BJ (cell line): ENCODE data around the gene DENND1C. TPM values are rescaled to one million over a fixed set of nuclear protein-coding genes. Genes with fewer than 3 reads are reported as not detected.

Source experiments
- CTCF ChIA-PET: fragments of 350-600 bp; formaldehyde crosslinking; extraction: SDS; loops from one replicate; lab custom pipeline; 2021; ENCODE audit warnings: antibody characterized with exemption, inconsistent platforms; lab: Yijun Ruan, JAX
- POLR2A ChIA-PET: fragments of 300-600 bp; sonication (Branson Sonifier 250); formaldehyde crosslinking; extraction: SDS; loops from one replicate; lab custom pipeline; 2021; ENCODE audit warnings: antibody characterized with exemption; lab: Charles Lee
- DNase-seq: peaks from one replicate; pipeline ENCODE4 v3.0.0-alpha.2; 2011; ENCODE audit warnings: low read depth
- H3K27me3 ChIP-seq: 2 replicates; pipeline ENCODE4 v1.6.0; 2011; ENCODE audit warnings: low read length; ENCODE audit not compliant: control insufficient read depth, insufficient read depth
- H3K36me3 ChIP-seq: 2 replicates; pipeline ENCODE4 v1.5.1; 2011; ENCODE audit warnings: low read length; ENCODE audit not compliant: control insufficient read depth, insufficient read depth
- H3K4me3 ChIP-seq: 2 replicates; pipeline ENCODE4 v1.5.1; 2011; ENCODE audit warnings: low read depth, mild to moderate bottlenecking, control low read depth, low read length
- CTCF ChIP-seq: IDR thresholded peaks from 2 replicates; pipeline ENCODE4 v1.5.1; 2011; ENCODE audit warnings: low read depth, mild to moderate bottlenecking, control low read depth, inconsistent platforms, low read length, moderate library complexity; ENCODE audit not compliant: insufficient read depth
- polyA plus RNA-seq: library from polyadenylated mRNA; depleted of rRNA; stranded (reverse); fragments of >200 nt; gene quantifications from 2 replicates; pipeline ENCODE4 v1.2.3, GENCODE V29; 2011

The DENND1C gene
- polyA plus RNA-seq, 1 experiment: 0.07 TPM

DNA sequence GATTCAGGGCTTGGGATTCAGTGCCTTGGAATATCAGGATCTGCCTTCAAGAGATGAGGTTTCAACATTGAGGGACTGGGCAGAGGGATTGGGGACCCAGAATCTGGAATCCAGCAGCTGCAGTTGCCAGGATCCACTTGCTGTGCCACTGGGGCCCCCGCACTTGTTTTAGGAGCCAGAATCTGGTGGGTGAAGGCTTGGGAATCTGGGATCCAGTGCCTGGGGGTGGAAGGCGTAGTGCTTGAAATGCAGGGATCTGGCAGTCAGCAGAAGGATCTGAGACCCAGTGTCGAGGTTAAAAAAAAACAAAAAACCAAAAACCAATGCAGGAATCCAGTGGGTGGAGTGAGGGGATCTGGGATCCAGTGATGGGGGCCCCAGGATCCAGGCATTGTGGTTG, 40.7 kb downstream of the DENND1C start:
- POLR2A ChIA-PET: no interaction called here
- no peaks in the 10 kb centered on the region for H3K36me3 ChIP-seq
- no peak overlapping the region for H3K4me3 ChIP-seq
- TF ChIP-seq CTCF: no peak
- no peak for DNase-seq
- H3K27me3 ChIP-seq: no peaks in the 10 kb centered on the region
- CTCF ChIA-PET: no interaction called here

- Histone ChIP-seq H3K4me3 (no peak overlapping the region), H3K27me3 (no peaks in the 10 kb centered on the region), H3K36me3 (no peaks in the 10 kb centered on the region)
- no peak for DNase-seq
- TF ChIP-seq CTCF: no peak
- ChIA-PET CTCF (no interaction called here), POLR2A (no interaction called here)
Observed at GRCh38 chr19:6439743-6440142, 41.8 kb downstream of the DENND1C start.

- TF ChIP-seq CTCF: no peak
- Histone ChIP-seq H3K4me3 (no peak within 1 kb of the TSS), H3K27me3 (no peaks in the 10 kb centered on the region), H3K36me3 (no peaks in the 10 kb centered on the region)
- DNase-seq: no peak
- CTCF ChIA-PET: no interaction called here
- POLR2A ChIA-PET: no interaction called here
Observed at GRCh38 chr19:6433663-6434062, 47.9 kb downstream of the DENND1C start, which contains the start of gene SLC25A41. SLC25A41 (minus strand) TSS chr19:6433763; CDS start chr19:6433693, 70 bp downstream.

DNA sequence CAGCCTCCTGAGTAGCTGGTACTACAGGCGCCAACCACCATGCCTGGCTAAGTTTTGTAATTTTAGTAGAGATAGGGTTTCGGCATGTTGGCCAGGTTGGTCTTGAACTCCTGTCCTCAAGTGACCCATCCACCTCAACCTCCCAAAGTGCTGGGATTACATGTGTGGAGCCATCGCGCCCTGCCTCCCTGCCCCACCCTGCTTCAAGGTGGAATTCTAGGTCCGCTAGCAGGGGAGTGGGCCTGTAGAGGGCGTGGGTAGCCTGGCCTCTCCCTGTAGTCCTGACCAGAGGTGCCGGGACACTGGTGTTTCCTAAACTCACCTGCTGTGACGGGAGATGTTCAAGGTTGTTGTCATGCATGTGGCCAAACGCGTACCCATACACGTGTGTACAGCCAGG, 48.4 kb downstream of the DENND1C start:
- no peak for TF ChIP-seq CTCF
- no peaks in the 10 kb centered on the region for H3K36me3 ChIP-seq
- CTCF ChIA-PET: no interaction called here

GRCh38 chr19:6431891-6432290, 49.7 kb downstream of the DENND1C start:
- H3K36me3 ChIP-seq: no peaks in the 10 kb centered on the region
- H3K4me3 ChIP-seq: no peak overlapping the region
- ChIA-PET POLR2A (no interaction called here), CTCF (no interaction called here)
- no peaks in the 10 kb centered on the region for H3K27me3 ChIP-seq
- DNase-seq: no peak
- no peak for TF ChIP-seq CTCF

More for the DNA sequence above, 48.4 kb downstream of the DENND1C start:
- no peak overlapping the region for H3K4me3 ChIP-seq
- no peak for DNase-seq
- POLR2A ChIA-PET: no interaction called here
- no peaks in the 10 kb centered on the region for H3K27me3 ChIP-seq
